ENCODE measurements around the gene HRH1. TPM values are rescaled to one million over a fixed set of nuclear protein-coding genes. Genes with fewer than 3 reads are reported as not detected.

The HRH1 gene
- total RNA-seq, 1 donor from 2014 or later: not detected

DNA sequence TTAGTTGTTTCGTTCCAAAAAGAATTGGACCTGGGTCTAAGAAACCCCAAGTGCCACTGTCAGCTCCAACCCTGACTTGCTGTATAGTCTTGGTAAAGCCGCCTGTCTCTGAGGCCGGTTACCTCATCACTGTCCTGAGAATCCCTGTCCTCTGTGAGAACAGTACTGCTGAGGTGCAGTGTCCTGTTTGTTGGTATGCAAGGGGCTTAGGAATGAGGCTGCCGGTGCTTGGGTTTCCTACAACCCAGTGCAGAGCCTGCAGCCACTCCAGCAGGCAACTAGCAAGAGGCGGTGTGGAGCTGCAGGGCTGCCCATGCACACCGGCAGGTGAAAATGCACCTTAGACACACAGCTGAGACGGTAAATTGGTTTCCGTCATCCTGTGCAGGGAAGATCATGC lies 65.9 kb downstream of the HRH1 start:
- Mint-ChIP-seq H3K9me3 (no peaks in the 10 kb centered on the region), H3K27ac (ENCODE audit: unreplicated experiment) (no peak overlapping the region), H3K36me3 (ENCODE audit: low read depth) (no peaks in the 10 kb centered on the region), H3K4me1 (no peaks in the 10 kb centered on the region), H3K27me3 (ENCODE audit: low read depth) (peaks cover 2% of the 10 kb centered on the region), H3K4me3 (no peak overlapping the region)
- DNase-seq (ENCODE audit: low read depth, low spot score): no peak
- TF ChIP-seq, protein P1, sequence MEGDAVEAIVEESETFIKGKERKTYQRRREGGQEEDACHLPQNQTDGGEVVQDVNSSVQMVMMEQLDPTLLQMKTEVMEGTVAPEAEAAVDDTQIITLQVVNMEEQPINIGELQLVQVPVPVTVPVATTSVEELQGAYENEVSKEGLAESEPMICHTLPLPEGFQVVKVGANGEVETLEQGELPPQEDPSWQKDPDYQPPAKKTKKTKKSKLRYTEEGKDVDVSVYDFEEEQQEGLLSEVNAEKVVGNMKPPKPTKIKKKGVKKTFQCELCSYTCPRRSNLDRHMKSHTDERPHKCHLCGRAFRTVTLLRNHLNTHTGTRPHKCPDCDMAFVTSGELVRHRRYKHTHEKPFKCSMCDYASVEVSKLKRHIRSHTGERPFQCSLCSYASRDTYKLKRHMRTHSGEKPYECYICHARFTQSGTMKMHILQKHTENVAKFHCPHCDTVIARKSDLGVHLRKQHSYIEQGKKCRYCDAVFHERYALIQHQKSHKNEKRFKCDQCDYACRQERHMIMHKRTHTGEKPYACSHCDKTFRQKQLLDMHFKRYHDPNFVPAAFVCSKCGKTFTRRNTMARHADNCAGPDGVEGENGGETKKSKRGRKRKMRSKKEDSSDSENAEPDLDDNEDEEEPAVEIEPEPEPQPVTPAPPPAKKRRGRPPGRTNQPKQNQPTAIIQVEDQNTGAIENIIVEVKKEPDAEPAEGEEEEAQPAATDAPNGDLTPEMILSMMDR (conservative IDR thresholded peaks at IDR 0.05): no peak

DNA sequence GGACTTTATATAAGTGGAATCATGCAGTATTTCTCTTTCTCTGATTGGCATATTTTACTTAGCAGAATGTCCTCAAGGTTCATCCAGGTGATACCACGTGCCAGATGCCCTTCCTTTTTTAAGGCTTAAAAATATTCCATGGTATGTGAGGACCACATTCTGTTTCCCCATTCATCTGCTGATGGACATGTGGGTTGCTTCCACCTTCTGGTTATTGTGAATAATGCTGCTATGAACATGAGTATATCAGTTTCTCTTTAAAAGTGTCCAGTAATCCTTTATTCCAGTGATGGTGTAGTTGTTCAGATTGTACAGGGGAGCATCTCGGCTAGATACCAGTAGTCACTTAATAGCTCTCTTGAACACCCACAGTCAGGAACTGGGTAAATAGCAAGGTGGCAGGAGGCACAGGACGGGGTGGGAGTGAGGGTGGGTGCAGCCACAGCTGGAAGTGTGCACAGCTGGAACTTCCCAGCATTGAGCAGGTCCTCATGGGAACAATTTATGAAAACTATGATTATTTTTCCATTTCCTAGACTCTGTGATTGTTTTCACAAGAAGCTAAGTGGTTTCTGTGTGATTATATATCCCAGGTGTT lies 67.6 kb downstream of the HRH1 start:
- Mint-ChIP-seq H3K36me3 (ENCODE audit: low read depth) (no peaks in the 10 kb centered on the region), H3K4me1 (no peaks in the 10 kb centered on the region), H3K4me3 (no peak overlapping the region), H3K27ac (ENCODE audit: unreplicated experiment) (no peak overlapping the region), H3K27me3 (ENCODE audit: low read depth) (peaks cover 2% of the 10 kb centered on the region), H3K9me3 (no peaks in the 10 kb centered on the region)
- TF ChIP-seq, protein P1 (conservative IDR thresholded peaks at IDR 0.05): no peak
- DNase-seq (ENCODE audit: low read depth, low spot score): no peak

DNA sequence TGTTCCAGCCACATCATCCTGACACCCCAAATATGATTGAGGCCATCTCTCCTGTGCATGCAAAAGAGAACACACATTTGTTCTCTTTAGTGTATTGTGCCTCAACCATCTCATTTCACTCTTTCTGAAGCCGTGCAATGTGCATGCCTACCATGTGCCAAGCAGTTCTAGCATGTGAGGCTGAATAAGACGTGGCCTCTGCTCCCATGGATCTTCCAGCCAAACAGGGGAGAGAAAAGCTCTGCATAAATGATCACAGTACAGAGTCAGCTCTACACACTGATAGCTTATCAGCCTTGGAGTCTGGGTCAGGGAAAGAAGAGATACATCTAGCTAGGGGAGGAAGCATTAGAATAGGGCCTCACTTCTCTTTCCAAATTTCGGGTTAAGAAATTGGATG lies 69.7 kb downstream of the HRH1 start:
- no peak for DNase-seq (ENCODE audit: low read depth, low spot score)

DNA sequence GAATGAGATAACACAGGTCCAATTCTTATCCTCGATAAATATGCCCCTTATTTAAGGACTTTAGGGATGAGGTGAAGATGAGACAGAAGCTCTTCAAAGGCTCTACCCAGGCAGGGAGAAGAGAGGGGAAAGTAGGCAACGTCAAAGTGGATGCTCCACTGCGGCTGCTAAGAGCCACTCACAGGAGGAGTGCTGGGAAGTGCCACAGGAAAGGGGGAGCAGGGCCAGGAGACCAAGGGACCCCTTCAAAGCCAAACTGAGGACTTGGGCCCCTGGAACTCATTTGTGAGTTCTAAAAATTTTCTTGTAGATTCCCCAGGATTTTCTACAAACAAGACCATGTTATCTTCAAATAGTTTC lies 70.6 kb downstream of the HRH1 start:
- H3K4me1 Mint-ChIP-seq: no peaks in the 10 kb centered on the region
- H3K27me3 Mint-ChIP-seq (ENCODE audit: low read depth): peaks cover 7% of the 10 kb centered on the region
- H3K4me3 Mint-ChIP-seq: no peak overlapping the region
- H3K9me3 Mint-ChIP-seq: no peaks in the 10 kb centered on the region
- no peak overlapping the region for H3K27ac Mint-ChIP-seq (ENCODE audit: unreplicated experiment)
- TF ChIP-seq, protein P1 (conservative IDR thresholded peaks at IDR 0.05): no peak
- DNase-seq (ENCODE audit: low read depth, low spot score): no peak
- no peaks in the 10 kb centered on the region for H3K36me3 Mint-ChIP-seq (ENCODE audit: low read depth)

More for the DNA sequence above, 69.7 kb downstream of the HRH1 start:
- no peaks in the 10 kb centered on the region for H3K4me1 Mint-ChIP-seq
- no peaks in the 10 kb centered on the region for H3K36me3 Mint-ChIP-seq (ENCODE audit: low read depth)
- no peak overlapping the region for H3K4me3 Mint-ChIP-seq
- H3K27ac Mint-ChIP-seq (ENCODE audit: unreplicated experiment): no peak overlapping the region
- H3K27me3 Mint-ChIP-seq (ENCODE audit: low read depth): peaks cover 2% of the 10 kb centered on the region
- no peaks in the 10 kb centered on the region for H3K9me3 Mint-ChIP-seq
- TF ChIP-seq, protein P1 (conservative IDR thresholded peaks at IDR 0.05): no peak

DNA sequence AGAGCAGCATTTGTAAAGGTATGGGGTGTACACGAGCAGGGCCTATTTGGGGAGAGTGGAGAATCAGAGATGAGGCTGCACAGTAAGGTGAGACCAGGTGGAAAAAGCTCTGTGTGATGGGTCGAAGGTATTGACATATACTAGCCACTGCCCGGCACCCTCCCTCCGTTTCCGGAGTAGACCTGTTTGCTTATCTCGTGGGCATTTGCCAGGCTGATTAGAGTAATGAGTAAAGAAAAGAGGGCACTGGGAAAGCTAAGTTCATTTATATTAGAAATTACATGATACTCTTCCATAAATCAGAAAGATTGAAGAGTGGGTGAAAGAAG lies 71.7 kb downstream of the HRH1 start:
- Mint-ChIP-seq H3K9me3 (no peaks in the 10 kb centered on the region), H3K4me1 (no peaks in the 10 kb centered on the region), H3K36me3 (ENCODE audit: low read depth) (no peaks in the 10 kb centered on the region), H3K27me3 (ENCODE audit: low read depth) (peaks cover 18% of the 10 kb centered on the region), H3K4me3 (no peak overlapping the region), H3K27ac (ENCODE audit: unreplicated experiment) (no peak overlapping the region)
- DNase-seq (ENCODE audit: low read depth, low spot score): no peak
- TF ChIP-seq, protein P1 (conservative IDR thresholded peaks at IDR 0.05): no peak

DNA sequence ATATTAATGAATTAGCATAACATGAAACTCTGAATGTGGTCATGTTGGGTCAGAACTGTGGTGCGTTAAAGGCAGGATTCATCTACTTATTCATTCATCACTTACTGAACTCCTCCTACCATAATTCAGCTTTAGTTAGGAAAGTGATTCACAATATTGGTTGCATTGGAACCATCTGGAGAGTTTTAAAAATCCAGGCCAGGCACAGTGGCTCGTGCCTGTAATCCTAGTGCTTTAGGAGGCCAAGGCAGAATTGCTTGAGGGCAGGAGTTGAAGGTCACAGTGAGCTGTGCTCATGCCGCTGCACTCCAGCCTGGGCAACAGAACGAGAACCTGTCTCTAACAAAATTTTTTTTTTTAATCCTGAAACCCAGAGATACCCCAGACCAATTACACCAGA lies 73.7 kb downstream of the HRH1 start:
- no peaks in the 10 kb centered on the region for H3K36me3 Mint-ChIP-seq (ENCODE audit: low read depth)
- no peak overlapping the region for H3K4me3 Mint-ChIP-seq
- no peaks in the 10 kb centered on the region for H3K4me1 Mint-ChIP-seq
- DNase-seq (ENCODE audit: low read depth, low spot score): no peak
- no peak overlapping the region for H3K27ac Mint-ChIP-seq (ENCODE audit: unreplicated experiment)
- H3K9me3 Mint-ChIP-seq: no peaks in the 10 kb centered on the region
- TF ChIP-seq, protein P1 (conservative IDR thresholded peaks at IDR 0.05): no peak
- peaks cover 31% of the 10 kb centered on the region for H3K27me3 Mint-ChIP-seq (ENCODE audit: low read depth)
